GM18519 (cell line): Measurements from ENCODE around the gene TMEM259.

ENCODE experiments used
- ATAC-seq: cut with Tn5 transposase; IDR thresholded peaks from one replicate; pipeline ENCODE4 v1.9.1; 2021; ENCODE audit warnings: mild to moderate bottlenecking, moderate library complexity; ENCODE audit not compliant: unreplicated experiment, low FRiP score

The TMEM259 gene

DNA sequence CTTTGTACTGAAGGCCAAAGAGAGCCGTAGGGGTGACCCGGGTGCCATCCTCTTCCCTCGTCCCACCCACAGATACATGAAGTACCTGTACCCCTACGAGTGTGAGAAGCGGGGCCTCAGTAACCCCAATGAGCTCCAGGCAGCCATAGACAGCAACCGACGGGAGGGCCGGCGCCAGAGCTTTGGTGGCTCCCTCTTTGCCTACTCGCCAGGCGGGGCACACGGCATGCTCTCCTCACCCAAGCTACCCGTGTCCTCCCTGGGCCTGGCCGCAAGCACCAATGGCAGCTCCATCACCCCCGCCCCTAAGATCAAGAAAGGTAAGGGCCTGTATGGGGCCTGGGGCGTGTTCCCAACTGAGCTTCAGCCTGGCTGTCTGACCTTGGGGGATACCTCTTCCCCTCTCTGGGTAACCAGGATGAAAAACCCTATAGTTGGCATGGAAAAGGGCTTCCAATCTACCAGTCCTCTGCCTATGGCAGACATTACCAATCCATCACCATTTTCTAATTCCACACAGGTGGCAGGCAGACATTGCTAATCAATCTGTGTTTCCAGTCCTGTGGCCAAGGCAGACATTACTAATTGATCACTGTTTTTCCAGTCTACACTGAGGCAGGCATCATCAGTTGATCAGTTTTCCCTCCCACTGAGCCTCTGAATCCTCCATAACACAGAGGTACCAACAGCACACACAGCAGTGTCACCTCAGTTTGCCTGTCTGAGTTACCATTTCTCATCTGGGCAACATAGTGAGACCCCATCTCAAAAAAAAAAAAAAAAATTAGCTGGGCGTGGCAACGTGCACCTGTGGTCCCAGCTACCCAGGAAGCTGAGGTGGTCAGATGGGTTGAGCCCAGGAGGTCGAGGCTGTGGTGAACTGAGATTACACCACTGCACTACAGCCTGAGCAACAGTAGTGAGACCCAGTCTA lies 55.9 kb downstream of the TMEM259 start:
- no peak for ATAC-seq

DNA sequence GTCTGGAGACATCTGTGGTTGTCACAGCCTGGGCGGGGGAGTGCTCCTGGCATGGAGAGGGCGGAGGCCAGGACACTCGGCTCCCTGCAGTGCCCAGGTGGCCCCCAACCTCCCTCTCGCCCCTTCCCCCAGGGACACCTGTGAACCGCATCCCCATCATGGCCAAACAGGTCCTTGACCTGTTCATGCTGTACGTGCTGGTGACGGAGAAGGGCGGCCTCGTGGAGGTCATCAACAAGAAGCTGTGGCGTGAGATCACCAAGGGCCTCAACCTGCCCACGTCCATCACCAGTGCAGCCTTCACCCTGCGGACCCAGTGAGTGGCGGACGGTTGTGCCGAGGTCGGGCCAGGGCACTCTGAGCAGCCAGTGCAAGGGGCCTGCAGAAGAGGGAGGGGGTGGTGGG lies 56.8 kb downstream of the TMEM259 start:
- no peak for ATAC-seq

DNA sequence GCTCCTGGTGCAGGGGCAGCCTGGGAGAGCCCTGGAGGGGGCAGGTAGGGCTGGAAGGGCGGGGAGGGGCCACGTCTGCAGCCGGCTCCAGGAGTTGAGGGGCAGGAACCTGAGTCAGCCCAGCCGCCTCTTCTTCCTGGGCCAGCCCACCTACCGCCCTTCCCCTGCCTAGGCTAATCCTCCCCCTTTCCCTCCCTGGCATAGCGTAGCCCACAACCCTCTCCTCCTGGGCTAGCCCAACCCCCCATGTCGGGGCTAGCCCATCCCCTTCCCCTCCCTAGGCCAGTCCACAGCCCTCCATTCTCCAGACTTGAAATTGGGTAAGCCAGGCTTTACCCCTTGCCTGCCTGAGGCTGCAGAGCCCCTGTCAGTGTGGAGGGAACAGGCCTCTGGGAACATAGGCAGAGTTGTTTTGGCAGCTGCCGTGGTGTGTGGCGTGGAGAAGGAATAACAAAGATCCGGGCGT lies 57.4 kb downstream of the TMEM259 start:
- ATAC-seq: no peak

DNA sequence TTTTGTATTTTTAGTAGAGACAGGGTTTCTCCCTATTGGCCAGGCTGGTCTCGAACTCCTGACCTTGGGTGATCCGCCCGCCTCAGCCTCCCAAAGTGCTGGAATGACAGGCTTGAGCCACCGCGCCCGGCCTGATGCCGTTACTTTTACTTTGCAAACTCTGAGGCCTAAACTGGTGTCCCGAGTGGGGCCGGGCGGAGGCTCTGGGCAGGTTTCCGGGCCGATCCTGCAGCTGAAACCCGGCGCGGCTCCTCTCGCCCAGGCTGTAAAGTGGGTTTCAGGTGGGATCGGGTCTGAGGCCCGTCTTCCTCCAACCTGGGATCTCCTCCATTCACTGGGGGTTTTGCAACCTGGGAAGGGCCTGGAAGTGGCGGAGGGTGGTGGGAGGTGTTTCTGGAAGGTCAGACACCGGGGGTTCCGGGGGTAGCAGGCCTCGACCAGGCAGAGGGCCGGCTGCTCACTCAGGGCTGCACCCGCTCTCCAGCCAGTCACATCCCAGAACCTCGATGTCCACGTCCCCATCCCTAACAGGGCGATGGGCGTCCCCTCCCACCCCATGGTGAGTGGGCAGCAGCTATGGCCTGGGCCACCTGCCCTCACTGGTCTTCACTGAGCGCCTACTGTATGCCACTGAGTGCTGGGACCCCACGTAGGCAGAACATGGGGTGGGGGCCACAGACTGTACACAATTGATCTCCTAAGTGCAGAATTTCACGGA lies 58.1 kb downstream of the TMEM259 start:
- no peak for ATAC-seq

DNA sequence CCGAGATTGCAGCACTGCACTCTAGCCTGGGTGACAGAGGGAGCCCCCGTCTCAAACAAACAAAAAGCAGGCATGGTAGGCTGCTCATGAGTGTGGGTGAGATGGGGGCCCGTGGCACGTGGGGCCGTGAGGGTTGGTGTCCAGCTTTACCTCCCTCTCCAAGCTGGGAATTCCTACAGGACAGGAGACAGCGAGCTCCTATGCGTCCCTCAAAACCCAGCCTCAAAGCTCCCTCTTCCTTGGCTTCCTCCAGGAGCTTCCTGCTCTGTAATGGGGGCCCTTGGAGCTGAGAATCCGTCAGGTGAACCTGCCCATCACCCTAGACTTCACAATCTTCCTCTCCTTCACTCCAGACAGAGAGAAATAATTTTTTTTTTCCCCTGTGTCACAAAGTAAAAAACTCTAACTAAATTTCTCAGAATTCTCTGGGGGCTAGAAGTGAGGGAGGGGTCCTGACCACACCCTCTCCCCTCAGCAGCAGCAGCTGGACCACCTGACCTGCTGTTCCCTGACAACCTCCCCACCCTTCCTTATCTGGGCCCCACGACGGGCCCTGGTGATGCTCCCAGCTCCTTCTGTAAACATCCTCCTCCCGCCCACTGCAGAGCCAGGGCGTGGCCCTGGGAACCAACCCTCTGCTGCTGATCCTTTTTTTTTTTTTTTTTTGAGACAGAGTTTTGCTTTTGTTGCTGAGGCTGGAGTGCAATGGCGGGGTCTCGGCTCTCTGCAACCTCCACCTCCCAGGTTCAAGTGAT lies 58.9 kb downstream of the TMEM259 start:
- no peak for ATAC-seq

DNA sequence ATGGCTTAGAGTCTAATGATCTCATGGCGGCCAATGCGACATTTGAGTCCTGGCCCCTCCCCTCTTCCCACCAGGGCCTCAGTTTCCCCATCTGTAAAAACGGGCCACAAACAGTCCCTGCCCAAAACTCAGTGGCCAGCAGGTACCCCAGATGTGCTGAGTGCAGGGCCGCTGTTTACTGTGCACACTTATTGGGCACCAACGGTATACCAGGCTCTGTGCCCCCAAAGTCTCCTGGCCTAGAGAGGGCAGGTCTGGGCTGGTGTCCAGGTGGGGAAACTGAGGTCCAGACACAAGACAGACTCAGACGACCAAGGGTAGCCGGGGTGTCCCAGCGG lies 60.4 kb downstream of the TMEM259 start:
- no peak for ATAC-seq

DNA sequence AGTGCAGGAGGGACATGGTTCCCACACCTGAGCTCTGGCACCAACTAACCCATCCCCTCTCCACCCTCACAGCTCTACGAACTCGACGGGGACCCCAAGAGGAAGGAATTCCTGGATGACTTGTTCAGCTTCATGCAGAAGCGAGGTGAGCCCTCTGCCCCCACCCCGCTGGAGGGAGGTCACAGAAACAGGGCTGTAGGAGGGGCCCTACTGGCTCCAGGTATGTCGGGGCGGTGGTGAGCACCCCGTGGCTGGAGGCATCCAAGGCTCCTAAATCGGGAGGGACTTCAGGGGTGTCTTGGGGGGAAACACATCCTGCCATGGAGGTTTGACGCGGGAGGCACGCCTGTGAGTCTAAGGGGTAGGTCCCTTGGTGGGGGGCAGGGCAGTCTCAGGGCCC lies 60.9 kb downstream of the TMEM259 start:
- ATAC-seq: no peak
